HepG2 (cell line): ENCODE results near the gene ASAP2.

Experiments used
- CTCF ChIP-seq: sonication (generic); formaldehyde crosslinking; IDR thresholded peaks from 2 replicates; pipeline ENCODE4 v1.5.0; 2020; ENCODE audit warnings: mild to moderate bottlenecking, missing genetic modification reagents, moderate library complexity
- GZF1 ChIP-seq: sonication (generic); formaldehyde crosslinking; IDR thresholded peaks from 2 replicates; pipeline ENCODE4 v1.5.1; 2020; ENCODE audit warnings: mild to moderate bottlenecking, missing genetic modification reagents
- JUND ChIP-seq: sonication (generic); formaldehyde crosslinking; IDR thresholded peaks from 2 replicates; pipeline ENCODE4 v1.8.0; 2022; ENCODE audit warnings: mild to moderate bottlenecking, missing genetic modification reagents
- POLR2A ChIP-seq, 2 experiments: IDR thresholded peaks; 2 replicates each; pipeline ENCODE4 v1.6.1; 2011; ENCODE audit warnings: low read depth in 2 of 2, low read length in 2 of 2, mild to moderate bottlenecking in 1 of 2, moderate library complexity in 1 of 2; ENCODE audit not compliant: insufficient read depth in 1 of 2
- POLR2AphosphoS5 ChIP-seq: IDR thresholded peaks from 2 replicates; pipeline ENCODE4 v1.6.1; 2012; ENCODE audit warnings: low read depth, low read length
- RAD21 ChIP-seq: fragments of 450-650 bp; formaldehyde crosslinking; IDR thresholded peaks from 2 replicates; pipeline ENCODE4 v1.5.0; 2020; ENCODE audit warnings: mild to moderate bottlenecking
- RFX1 ChIP-seq: fragments of 450-650 bp; IDR thresholded peaks from 2 replicates; pipeline ENCODE4 v1.6.1; 2017
- TARDBP ChIP-seq: sonication (generic); formaldehyde crosslinking; IDR thresholded peaks from 2 replicates; pipeline ENCODE4 v1.8.0; 2022; ENCODE audit warnings: mild to moderate bottlenecking, missing genetic modification reagents
- YEATS4 ChIP-seq: sonication (generic); formaldehyde crosslinking; IDR thresholded peaks from 2 replicates; pipeline ENCODE4 v1.4.0; 2020; ENCODE audit warnings: missing genetic modification reagents, borderline replicate concordance
- ZFP36 ChIP-seq: fragments of 150-350 bp; IDR thresholded peaks from 2 replicates; pipeline ENCODE4 v1.6.1; 2018; ENCODE audit warnings: borderline replicate concordance, low read length, low read depth; ENCODE audit not compliant: partially characterized antibody
- ZFX ChIP-seq: sonication (generic); formaldehyde crosslinking; IDR thresholded peaks from 2 replicates; pipeline ENCODE4 v1.4.0; 2020; ENCODE audit warnings: mild to moderate bottlenecking, low read depth, missing genetic modification reagents, moderate library complexity
- ZNF282 ChIP-seq: fragments of 450-650 bp; IDR thresholded peaks from 2 replicates; pipeline ENCODE4 v1.6.1; 2018; ENCODE audit not compliant: partially characterized antibody
- ZNF292 ChIP-seq: sonication (generic); formaldehyde crosslinking; IDR thresholded peaks from 2 replicates; pipeline ENCODE4 v1.8.1; 2022; ENCODE audit warnings: mild to moderate bottlenecking, low read depth, missing genetic modification reagents, borderline replicate concordance

GRCh38 chr2:9299161-9300100 lies 92.8 kb downstream of the ASAP2 start:
- TF ChIP-seq POLR2A (IDR thresholded peaks at IDR 0.05; ENCODE audit: insufficient read depth in 1 of 2, low read depth in 2 of 2, low read length in 2 of 2) (no peak), ZFP36 (no peak), ZFX (no peak), ZNF292 (CRISPR knock-in tag) (no peak), ZNF282 (no peak), GZF1 (CRISPR knock-in tag) (no peak), TARDBP (CRISPR knock-in tag) (no peak), RFX1 (no peak), YEATS4 (CRISPR knock-in tag) (no peak), CTCF (CRISPR knock-in tag) (no peak), POLR2AphosphoS5 (no peak), RAD21 (CRISPR knock-in tag) (no peak), JUND (CRISPR knock-in tag) (no peak)
